Measurements from ENCODE around the gene MAPK8. TPM values are rescaled to one million over a fixed set of nuclear protein-coding genes. Genes with fewer than 3 reads are reported as not detected.

MAPK8 gene
- polyA plus RNA-seq, 1 of the 3 experiments (the other 2 are of a cell fraction): 26.4 TPM

DNA sequence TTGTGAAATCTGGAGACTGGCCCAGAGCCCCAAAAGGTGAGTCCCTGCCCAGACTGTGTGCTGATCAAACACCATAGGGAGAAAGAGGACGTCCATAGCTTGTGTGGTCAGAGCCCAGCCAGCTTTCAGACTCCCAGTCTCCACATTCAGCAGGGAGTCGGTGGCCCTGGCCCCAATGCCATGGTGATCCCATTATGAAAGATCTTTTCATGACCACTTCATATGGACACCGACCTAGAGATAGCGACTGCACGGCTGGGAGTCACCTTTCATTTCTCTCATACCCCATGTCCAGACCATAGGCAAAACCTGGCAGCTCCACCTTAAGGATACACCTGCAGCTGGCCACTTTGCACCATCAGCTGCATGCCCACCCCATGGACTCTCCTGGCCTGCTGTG lies 172.0 kb downstream of the MAPK8 start:
- WGBS (ENCODE audit: low lambda C conversion rate): 93% methylated on average over 4 of the region's 5 CpGs
- no peak overlapping the region for H3K9ac ChIP-seq
- H3K9me3 ChIP-seq: no peaks in the 10 kb centered on the region
- H3K9me2 ChIP-seq: no peaks in the 10 kb centered on the region
- peaks cover 0 to 44% of the 10 kb centered on the region in 2 experiments; a peak in 1 of 4 replicates for H3K4me1 ChIP-seq (ENCODE audit: control insufficient read depth in 1 of 2, insufficient read depth in 2 of 2, low read depth in 1 of 2, low read length in 1 of 2)
- no peak overlapping the region for H3K4me3 ChIP-seq (ENCODE audit: low read depth in 2 of 2, low read length in 1 of 2)
- H3K4me2 ChIP-seq: no peak overlapping the region
- H2AFZ ChIP-seq (ENCODE audit: low read depth): no peak overlapping the region
- peaks cover 0 to 4% of the 10 kb centered on the region in 2 experiments for H3K36me3 ChIP-seq (replicated peaks in 1 of 2; ENCODE audit: control insufficient read depth in 1 of 2, insufficient read depth in 2 of 2, low read length in 1 of 2)
- H3F3A ChIP-seq (replicated peaks; ENCODE audit: insufficient read depth): peaks cover 3% of the 10 kb centered on the region
- H3K79me2 ChIP-seq (ENCODE audit: insufficient read depth): peaks cover 64% of the 10 kb centered on the region; the same call in 1 of the 2 replicates
- POLR2A ChIA-PET: no interaction called here
- H3K27ac ChIP-seq (ENCODE audit: low read depth in 2 of 2, low read length in 1 of 2): no peak overlapping the region
- H3K27me3 ChIP-seq (ENCODE audit: insufficient read depth): no peaks in the 10 kb centered on the region
- H4K20me1 ChIP-seq (ENCODE audit: insufficient read depth): peaks cover 11% of the 10 kb centered on the region; the same call in 1 of the 2 replicates
- TF ChIP-seq JUND (IDR thresholded peaks at IDR 0.05) (no peak), FOSL2 (IDR thresholded peaks at IDR 0.05; ENCODE audit: borderline replicate concordance, low read depth) (no peak), TCF12 (IDR thresholded peaks at IDR 0.05) (no peak)
- no peak for DNase-seq
- CTCF ChIA-PET: no interaction called here

- WGBS (ENCODE audit: low lambda C conversion rate): 93% methylated on average over 20 of the region's 30 CpGs
- ChIA-PET POLR2A (interaction anchor here (1.0 kb wide), 1 partner anchor 10 kb away, joined by 3 read pairs; no protein-coding TSS in a partner anchor), CTCF (interaction anchor here (0.7 to 1.2 kb wide), 2 partner anchors 34 to 45 kb away, joined by 3 read pairs; no protein-coding TSS in a partner anchor)
Measured at GRCh38 chr10:48478980-48479811, 172.7 kb downstream of the MAPK8 start.

More at GRCh38 chr10:48478980-48479811, 172.7 kb downstream of the MAPK8 start:
- peaks cover 0 to 44% of the 10 kb centered on the region in 2 experiments; a peak in 1 of 4 replicates for H3K4me1 ChIP-seq (ENCODE audit: control insufficient read depth in 1 of 2, insufficient read depth in 2 of 2, low read depth in 1 of 2, low read length in 1 of 2)
- TF ChIP-seq CTCF (IDR thresholded peaks at IDR 0.05) (no peak), SMC3 (IDR thresholded peaks at IDR 0.05; ENCODE audit: low read depth, low read length) (no peak), MXI1 (IDR thresholded peaks at IDR 0.05; ENCODE audit: low read depth, low read length) (no peak), JUND (IDR thresholded peaks at IDR 0.05) (no peak), FOXM1 (IDR thresholded peaks at IDR 0.05; ENCODE audit: low read depth) (no peak), EP300 (IDR thresholded peaks at IDR 0.05; ENCODE audit: borderline replicate concordance in 1 of 2, low read depth in 1 of 2, low read length in 1 of 2) (no peak), MEF2A (IDR thresholded peaks at IDR 0.05; ENCODE audit: borderline replicate concordance, low read depth) (no peak), NRF1 (IDR thresholded peaks at IDR 0.05; ENCODE audit: low read depth, low read length) (no peak), POLR2AphosphoS5 (IDR thresholded peaks at IDR 0.05; ENCODE audit: low read depth, low read length) (no peak), RFX5 (IDR thresholded peaks at IDR 0.05; ENCODE audit: low read length) (no peak), TCF12 (IDR thresholded peaks at IDR 0.05) (no peak), GATA2 (CRISPR knock-in tag; IDR thresholded peaks at IDR 0.05) (no peak), RXRA (IDR thresholded peaks at IDR 0.05; ENCODE audit: borderline replicate concordance, low read depth) (no peak), CHD2 (IDR thresholded peaks at IDR 0.05; ENCODE audit: low read length, partially characterized antibody) (no peak), USF1 (IDR thresholded peaks at IDR 0.05; ENCODE audit: borderline replicate concordance, low read depth) (no peak)
- TF ChIP-seq, protein P1, sequence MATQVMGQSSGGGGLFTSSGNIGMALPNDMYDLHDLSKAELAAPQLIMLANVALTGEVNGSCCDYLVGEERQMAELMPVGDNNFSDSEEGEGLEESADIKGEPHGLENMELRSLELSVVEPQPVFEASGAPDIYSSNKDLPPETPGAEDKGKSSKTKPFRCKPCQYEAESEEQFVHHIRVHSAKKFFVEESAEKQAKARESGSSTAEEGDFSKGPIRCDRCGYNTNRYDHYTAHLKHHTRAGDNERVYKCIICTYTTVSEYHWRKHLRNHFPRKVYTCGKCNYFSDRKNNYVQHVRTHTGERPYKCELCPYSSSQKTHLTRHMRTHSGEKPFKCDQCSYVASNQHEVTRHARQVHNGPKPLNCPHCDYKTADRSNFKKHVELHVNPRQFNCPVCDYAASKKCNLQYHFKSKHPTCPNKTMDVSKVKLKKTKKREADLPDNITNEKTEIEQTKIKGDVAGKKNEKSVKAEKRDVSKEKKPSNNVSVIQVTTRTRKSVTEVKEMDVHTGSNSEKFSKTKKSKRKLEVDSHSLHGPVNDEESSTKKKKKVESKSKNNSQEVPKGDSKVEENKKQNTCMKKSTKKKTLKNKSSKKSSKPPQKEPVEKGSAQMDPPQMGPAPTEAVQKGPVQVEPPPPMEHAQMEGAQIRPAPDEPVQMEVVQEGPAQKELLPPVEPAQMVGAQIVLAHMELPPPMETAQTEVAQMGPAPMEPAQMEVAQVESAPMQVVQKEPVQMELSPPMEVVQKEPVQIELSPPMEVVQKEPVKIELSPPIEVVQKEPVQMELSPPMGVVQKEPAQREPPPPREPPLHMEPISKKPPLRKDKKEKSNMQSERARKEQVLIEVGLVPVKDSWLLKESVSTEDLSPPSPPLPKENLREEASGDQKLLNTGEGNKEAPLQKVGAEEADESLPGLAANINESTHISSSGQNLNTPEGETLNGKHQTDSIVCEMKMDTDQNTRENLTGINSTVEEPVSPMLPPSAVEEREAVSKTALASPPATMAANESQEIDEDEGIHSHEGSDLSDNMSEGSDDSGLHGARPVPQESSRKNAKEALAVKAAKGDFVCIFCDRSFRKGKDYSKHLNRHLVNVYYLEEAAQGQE (IDR thresholded peaks at IDR 0.05; ENCODE audit: low read depth, low read length): no peak
- TF ChIP-seq, protein P2, sequence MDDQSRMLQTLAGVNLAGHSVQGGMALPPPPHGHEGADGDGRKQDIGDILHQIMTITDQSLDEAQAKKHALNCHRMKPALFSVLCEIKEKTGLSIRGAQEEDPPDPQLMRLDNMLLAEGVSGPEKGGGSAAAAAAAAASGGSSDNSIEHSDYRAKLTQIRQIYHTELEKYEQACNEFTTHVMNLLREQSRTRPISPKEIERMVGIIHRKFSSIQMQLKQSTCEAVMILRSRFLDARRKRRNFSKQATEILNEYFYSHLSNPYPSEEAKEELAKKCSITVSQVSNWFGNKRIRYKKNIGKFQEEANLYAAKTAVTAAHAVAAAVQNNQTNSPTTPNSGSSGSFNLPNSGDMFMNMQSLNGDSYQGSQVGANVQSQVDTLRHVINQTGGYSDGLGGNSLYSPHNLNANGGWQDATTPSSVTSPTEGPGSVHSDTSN (IDR thresholded peaks at IDR 0.05): no peak
- TF ChIP-seq, protein P3, sequence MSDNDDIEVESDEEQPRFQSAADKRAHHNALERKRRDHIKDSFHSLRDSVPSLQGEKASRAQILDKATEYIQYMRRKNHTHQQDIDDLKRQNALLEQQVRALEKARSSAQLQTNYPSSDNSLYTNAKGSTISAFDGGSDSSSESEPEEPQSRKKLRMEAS (IDR thresholded peaks at IDR 0.05; ENCODE audit: low read depth): no peak
- H3K4me3 ChIP-seq (ENCODE audit: low read depth in 2 of 2, low read length in 1 of 2): no peak overlapping the region
- H2AFZ ChIP-seq (ENCODE audit: low read depth): no peak overlapping the region
- peaks cover 0 to 4% of the 10 kb centered on the region in 2 experiments for H3K36me3 ChIP-seq (replicated peaks in 1 of 2; ENCODE audit: control insufficient read depth in 1 of 2, insufficient read depth in 2 of 2, low read length in 1 of 2)
- H3K4me2 ChIP-seq: no peak overlapping the region
- no peaks in the 10 kb centered on the region for H3K9me2 ChIP-seq
- no peaks in the 10 kb centered on the region for H3K27me3 ChIP-seq (ENCODE audit: insufficient read depth)
- peaks cover 69% of the 10 kb centered on the region; the same call in 1 of the 2 replicates for H3K79me2 ChIP-seq (ENCODE audit: insufficient read depth)
- peaks cover 11% of the 10 kb centered on the region; the same call in 1 of the 2 replicates for H4K20me1 ChIP-seq (ENCODE audit: insufficient read depth)
- no peak overlapping the region; a peak in 1 of 4 replicates for H3K27ac ChIP-seq (ENCODE audit: low read depth in 2 of 2, low read length in 1 of 2)
- no peak for DNase-seq
- H3K9me3 ChIP-seq: no peaks in the 10 kb centered on the region
- H3K9ac ChIP-seq: no peak overlapping the region
- peaks cover 3% of the 10 kb centered on the region for H3F3A ChIP-seq (replicated peaks; ENCODE audit: insufficient read depth)
